DMS 273 treated with DMSO at 0.1 percent for 48 hours (cell line): ENCODE measurements around the gene TMCO1.
"Not testable (repeated sequence)": the region's sequence is repeated elsewhere in the genome, so short reads cannot be mapped to it uniquely, and the experiment has no call there.

Source experiments
- DNase-seq: peaks from one replicate; lab custom pipeline; 2025; lab: John Stamatoyannopoulos, UW

TMCO1 gene

DNA sequence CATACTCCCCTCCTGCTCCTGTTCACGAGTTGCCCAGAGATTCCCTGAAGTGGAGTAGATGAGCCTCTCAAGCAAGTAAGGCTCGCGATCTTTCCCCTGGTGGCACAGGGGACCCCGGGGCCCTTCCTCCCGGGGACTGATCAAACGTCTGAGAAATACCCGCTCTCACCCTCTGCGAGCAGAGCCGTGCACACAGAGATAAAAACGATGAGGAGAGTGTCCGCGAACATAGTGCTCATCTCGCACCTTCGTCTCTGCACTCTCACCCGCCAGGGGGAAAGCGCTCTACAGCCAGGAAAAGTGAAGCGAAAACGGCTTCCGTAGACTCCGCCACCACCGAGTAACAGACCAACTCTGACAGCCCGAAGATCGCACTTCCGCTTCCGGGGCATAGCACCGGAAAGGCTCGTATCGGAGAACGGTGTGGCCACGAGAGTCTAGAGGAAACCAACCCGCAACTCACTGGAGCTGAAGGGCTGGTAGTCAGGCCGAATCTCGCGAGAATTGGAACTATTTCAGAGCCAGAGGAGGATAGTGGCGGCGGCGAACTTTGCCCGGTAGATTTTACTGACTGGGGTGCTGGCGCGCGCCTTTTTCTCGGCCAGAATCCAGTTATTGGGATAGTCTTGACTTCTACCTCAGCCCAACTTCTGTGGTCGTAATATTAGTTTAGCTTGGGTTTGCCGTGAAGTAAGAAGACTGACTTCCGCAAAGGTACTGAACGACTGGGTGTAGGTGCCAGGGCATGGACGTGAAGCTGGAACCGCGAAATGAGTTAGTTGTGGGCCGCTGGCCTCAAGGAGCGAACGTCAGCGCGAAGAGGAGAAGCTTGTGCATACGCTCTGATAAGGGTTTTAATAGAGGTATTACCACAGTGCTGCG lies at the start of gene TMCO1:
Gene TMCO1 (minus strand): TSS at position 356 of the 882 bp plus-strand sequence. CDS start 117 bp downstream, at position 239.
- peak; percentile 96 for DNase-seq

- no peak for DNase-seq
Measured at GRCh38 chr1:165816826-165817497, 48.3 kb upstream of the TMCO1 start.

DNA sequence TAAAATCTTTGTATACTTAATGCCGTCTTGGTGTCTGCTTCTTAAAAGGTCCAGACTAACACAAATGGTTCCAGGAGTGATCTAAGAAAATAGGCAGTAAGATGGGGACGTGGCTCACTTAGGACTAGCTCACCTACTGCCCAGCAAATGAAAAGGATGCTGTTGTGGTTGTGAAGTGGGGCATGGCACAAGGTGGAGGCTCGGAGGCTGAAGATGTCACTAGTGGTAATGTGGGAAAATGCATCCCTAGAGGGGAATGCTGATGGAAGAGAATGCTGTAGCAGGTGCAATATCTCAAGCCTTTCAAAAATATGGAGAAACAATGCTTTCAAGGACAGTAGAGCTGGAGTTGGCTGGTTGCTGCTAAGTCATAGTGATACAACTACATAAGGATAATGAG lies 47.5 kb upstream of the TMCO1 start:
- DNase-seq: no peak

DNA sequence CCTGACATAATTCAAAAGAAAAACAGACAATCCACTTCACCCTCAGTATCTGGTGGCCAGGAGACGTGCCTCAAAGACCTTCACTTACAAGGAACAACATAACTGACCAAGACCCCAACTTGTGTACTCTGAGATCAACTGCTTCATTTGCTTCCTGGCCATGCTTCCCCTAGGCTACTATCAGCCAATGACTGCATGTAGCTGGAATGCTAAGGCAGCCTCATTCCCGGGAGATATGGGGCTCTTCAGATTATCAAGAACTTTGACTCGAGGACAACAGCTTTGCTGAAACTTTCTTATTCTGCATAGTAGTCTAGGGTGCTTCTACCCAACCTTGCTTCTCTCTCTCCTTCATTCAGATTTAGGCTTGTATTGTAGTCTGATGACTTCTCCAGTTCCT lies 47.1 kb upstream of the TMCO1 start:
- no peak for DNase-seq

DNA sequence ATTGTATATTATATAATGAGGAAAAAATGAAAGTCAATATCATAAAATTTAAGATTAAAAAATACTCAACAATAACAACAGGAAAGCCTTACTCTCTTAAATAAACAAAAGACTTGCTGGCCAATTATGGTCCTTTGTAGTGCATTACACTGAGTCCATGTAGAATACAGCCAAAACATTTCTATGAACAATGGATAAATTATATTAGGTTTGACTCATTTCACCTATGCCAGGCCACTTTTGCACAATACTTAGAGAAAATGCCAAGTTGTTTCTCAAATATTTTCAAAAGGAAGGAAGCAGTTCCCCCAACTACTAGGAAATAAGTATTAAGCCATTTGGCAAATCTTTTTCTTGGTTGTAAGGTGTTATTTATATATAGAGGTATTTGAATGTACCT lies 38.9 kb upstream of the TMCO1 start:
- DNase-seq: no peak

DNA sequence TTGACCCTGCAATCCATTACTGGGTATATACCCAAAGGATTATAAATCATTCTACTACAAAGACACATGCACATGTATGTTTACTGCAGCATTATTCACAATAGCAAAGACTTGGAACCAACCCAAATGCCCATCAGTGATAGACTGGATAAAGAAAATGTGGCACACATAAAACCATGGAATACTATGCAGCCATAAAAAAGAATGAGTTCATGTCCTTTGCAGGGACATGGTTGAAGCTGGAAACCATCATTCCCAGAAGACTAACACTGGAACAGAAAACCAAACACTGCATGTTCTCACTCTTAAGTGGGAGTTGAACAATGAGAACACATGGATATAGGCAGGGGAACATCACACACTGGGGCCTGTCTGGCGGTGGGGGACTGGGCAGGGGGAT lies 35.8 kb upstream of the TMCO1 start:
- not testable (repeated sequence) for DNase-seq

- DNase-seq: no peak
Measured at GRCh38 chr1:165799387-165799786, 30.7 kb upstream of the TMCO1 start.

DNA sequence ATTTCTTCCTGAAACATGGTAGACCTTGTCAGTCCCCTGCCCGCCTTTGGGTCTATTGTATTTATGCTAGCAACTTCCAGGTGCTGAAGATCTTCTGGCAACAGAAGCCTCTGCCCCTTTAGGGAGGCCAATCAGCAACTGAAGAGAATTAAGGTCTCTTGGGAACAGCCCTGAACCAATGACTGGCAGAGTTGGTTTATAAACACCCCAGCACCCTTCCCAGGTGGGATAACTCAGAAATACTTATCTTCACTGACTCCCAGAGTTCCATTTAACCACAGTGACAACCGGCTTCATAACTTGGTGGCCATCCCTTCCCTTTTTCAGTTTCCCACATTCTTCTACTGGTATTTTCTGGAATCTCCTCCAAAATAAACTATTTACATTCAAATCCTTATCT lies 27.2 kb upstream of the TMCO1 start:
- DNase-seq: no peak

DNA sequence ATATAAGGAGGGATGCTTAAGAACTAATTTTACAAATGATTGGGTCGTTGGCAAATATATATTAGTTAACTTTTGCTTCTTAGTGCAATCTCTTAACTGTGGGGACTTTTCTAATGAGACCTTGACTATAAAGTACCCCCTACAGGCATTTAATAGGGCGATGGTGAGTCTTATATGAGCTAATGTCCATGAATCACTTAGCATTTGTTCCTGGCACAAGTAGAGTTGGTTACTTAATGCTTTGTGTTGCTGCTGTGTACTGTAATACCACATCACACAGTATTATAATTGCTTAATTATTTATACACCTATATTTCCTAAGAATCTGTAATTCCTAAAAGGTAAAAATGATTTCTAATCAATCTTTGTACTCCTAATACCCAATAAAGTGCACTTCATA lies 25.3 kb upstream of the TMCO1 start:
- no peak for DNase-seq

DNA sequence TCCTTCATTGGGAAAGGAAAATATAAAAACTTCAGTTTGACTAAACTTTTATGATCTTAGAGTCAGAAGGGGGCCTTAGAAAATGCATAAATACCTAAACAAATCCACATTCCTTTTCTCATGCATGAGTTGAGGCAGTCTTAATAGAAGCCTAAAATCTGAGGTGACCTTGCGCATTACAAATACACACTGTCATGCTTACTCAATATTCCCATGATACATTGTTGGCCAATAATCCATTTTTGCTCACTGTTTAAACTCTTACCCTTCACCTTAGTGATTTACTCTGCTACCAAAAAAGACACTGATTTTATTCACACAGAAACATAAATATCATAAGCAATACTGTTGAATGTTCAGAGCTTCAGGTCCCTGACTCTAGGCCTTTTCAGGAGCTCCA lies 19.1 kb upstream of the TMCO1 start:
- DNase-seq: no peak

- DNase-seq: not testable (repeated sequence)
Measured at GRCh38 chr1:165783519-165783918, 14.9 kb upstream of the TMCO1 start.

DNA sequence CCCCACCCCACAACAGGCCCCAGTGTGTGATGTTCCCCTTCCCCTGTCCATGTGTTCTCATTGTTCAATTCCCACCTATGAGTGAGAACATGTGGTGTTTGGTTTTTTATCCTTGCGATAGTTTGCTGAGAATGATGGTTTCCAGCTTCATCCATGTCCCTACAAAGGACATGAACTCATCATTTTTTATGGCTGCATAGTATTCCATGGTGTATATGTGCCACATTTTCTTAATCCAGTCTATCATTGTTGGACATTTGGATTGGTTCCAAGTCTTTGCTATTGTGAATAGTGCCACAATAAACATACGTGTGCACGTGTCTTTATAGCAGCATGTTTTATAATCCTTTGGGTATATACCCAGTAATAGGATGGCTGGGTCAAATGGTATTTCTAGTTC lies 9.5 kb upstream of the TMCO1 start:
- DNase-seq: not testable (repeated sequence)

DNA sequence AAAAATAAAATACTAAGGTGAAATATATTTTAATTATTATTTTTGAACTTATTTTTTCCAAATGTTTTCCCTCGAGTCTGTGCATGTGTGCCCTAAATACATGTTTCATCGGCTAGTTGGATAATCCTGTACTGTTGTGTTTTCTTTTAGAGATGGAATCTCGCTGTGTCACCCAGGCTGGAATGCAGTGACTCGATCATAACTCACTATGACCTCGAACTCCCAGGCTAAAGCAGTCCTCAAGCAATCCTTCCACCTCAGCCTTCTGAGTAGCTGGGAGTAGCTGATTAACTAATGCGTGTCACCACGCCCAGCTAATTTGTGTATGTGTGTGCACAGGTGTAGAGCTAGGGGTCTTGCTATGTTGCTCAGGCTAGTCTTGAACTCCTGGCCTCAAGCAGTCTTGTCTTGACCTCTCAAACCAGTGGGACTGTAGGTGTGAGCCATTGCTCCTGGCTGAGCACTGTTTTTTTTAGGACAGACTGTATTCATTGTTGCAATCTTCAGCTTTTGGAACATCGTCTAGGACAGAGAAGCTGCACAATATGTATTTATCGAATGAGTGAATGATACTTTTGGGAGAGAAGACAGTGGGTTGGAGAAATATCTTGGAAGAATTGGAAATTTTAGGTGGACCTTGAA lies 4.8 kb upstream of the TMCO1 start:
- no peak for DNase-seq

- DNase-seq: no peak
Measured at GRCh38 chr1:165772739-165773138, 4.1 kb upstream of the TMCO1 start.

DNA sequence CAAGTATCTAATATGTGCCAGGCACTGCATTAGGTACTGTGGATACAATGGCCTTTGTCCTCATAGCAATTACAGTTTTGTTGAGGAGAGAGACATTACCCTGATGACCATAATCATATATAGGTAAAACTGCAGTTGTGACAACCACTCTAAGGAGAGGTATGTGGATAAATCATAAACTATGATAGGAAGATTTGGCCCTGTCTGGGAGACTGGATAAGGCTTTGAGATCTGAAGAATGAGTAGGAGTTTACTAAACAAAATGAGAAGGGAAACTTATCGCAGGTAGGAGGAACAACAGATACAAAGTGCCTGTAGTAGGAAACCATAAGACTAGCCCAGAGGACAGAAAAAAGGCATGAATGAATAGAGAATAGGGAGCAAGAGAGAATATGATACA lies 4.4 kb downstream of the TMCO1 start:
- DNase-seq: no peak

GRCh38 chr1:165763442-165763841 lies 5.2 kb downstream of the TMCO1 start:
- DNase-seq: no peak

- DNase-seq: no peak
Measured at GRCh38 chr1:165762725-165763124, 5.9 kb downstream of the TMCO1 start.

DNA sequence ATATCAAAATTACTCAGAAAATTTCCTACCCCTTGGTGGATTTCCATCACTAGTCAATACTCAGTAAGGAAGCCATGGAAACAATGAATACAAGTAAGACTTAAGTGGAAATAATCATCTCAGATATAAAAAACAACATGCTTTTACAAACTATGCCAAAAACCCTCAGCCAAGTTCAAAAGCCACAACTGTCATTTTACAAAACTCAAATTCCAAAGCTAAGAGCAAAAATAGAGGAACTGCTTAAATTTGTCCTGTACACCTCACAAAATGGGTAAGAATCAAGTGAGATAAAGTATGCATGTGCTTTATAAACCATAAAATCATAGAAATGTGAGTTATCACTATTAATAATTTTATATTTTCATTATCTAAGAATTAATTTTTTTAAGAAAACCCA lies 9.6 kb downstream of the TMCO1 start:
- DNase-seq: no peak

DNA sequence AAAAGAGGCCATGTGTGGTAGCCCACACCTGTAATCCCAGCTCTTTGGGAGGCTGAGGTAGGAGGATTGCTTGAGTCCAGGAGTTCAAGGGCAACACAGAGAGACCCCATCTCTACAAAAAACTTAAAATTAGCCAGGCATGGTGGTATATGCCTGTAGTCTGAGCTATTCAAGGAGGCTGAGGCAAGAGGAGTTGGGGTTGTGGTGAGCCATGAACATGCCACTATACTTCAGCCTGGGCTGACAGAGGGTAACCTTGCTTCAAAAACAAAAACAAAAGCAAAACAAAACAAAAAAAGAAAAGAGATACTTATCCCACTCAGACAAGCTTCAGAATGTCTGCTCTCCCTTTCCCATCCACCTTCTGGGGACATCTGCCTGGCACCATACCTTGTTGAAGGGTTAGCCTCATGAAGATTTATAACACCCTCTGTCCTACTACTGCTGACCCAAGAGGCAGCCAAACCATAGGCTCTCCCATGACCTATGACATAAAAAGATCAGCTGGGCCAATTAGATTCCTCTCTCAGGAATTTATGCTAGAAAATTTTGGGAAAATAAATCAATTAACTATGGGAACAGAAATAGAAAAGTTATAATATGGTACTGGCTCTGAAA lies 13.2 kb downstream of the TMCO1 start:
- no peak for DNase-seq

- DNase-seq: no peak
Measured at GRCh38 chr1:165753934-165754333, 14.7 kb downstream of the TMCO1 start.

DNA sequence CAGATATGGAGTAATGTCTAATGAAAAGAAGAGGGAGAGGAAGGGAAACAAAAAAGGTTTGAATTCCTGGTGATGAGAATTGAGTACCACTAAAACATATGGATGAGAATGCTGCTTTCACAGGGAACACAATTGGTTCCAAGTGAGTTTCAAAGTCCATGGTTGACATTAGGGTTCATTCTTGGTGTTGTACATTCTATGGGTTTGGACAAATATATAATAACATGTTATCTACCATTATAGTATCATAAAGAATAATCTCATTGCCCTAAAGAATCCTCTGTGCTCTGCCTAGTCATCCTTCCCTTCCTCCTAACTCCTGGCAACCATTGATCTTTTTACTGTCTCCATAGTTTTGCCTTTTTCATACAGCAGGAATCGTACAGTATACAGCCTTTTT lies 20.1 kb downstream of the TMCO1 start:
- DNase-seq: no peak

DNA sequence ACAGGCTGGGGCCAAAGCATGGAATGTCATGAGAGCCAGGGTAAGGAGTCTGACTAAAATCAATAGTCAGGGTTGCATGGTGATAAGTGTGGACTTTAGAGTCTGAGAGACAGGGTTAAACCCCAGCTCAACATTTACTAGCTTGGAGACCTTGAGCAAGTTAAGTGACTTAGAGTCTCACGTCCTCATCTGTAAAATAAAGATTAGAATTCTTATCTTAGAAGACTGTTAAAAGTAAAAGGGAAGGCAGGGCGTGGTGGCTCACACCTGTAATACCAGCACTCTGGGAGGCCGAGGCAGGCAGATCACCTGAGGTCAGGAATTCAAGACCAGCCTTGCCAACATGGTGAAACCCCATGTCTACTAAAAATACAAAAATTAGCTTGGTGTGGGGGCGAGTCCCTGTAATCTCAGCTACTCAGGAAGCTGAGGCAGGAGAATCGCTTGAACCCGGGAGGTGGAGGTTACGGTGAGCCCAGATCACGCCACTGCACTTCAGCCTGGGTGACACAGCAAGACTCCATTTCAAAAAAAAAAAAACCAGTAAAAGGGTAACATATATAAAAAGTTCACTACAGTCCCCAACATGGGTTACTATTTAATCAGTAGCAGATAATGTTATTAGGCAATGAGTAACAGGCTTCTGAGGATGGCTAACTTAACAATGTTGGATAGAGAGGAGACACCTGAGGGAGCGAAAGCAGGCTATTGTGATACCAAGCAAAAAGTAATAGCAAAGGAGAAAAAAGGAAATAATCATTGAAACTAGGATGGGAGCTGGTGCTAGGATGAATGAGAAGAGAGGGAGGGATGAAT lies 20.8 kb downstream of the TMCO1 start:
- DNase-seq: no peak
